DMS114 treated with DMSO at 0.1 percent for 48 hours (cell line): Measurements from ENCODE around the gene PAX3.
"Not testable (repeated sequence)": the region's sequence is repeated elsewhere in the genome, so short reads cannot be mapped to it uniquely, and the experiment has no call there.

Experiments used
- DNase-seq: peaks from one replicate; lab custom pipeline; 2025; ENCODE audit not compliant: unreplicated experiment; lab: John Stamatoyannopoulos, UW

The PAX3 gene

GRCh38 chr2:222218786-222219185 lies 80.0 kb downstream of the PAX3 start:
- DNase-seq, result no peak

- no peak for DNase-seq
Measured at GRCh38 chr2:222217712-222218111, 81.1 kb downstream of the PAX3 start.

GRCh38 chr2:222214885-222215284 lies 83.9 kb downstream of the PAX3 start:
- DNase-seq, result no peak

DNA sequence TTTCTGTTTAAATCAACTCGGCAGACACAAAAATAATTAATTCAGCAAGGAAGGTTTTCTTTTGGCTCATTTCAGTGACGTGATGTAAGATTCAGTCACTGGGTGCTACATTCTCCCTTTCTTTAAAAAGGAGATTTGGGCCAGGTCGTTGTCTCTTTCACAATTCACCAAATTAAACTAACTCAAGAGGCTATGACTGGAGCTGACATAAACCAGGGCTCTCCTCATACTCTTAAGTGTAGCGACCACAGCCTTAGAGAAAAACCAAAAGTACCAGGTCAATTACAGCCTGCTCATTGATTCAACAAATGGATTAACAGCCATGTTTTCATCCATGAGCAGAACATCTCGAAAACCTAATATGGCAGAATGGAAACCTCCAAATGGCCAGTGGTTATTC lies 85.7 kb downstream of the PAX3 start:
- no peak for DNase-seq

- DNase-seq, result no peak
Measured at GRCh38 chr2:222212571-222212970, 86.2 kb downstream of the PAX3 start.

GRCh38 chr2:222208010-222208690 lies 90.6 kb downstream of the PAX3 start:
- DNase-seq, result no peak

- DNase-seq, result no peak
Measured at GRCh38 chr2:222205136-222205535, 93.7 kb downstream of the PAX3 start.

GRCh38 chr2:222203041-222203440 lies 95.8 kb downstream of the PAX3 start:
- DNase-seq, result no peak

- no peak for DNase-seq
Measured at GRCh38 chr2:222196159-222196558, 102.6 kb downstream of the PAX3 start.

- no peak for DNase-seq
Measured at GRCh38 chr2:222194669-222195068, 104.1 kb downstream of the PAX3 start.

DNA sequence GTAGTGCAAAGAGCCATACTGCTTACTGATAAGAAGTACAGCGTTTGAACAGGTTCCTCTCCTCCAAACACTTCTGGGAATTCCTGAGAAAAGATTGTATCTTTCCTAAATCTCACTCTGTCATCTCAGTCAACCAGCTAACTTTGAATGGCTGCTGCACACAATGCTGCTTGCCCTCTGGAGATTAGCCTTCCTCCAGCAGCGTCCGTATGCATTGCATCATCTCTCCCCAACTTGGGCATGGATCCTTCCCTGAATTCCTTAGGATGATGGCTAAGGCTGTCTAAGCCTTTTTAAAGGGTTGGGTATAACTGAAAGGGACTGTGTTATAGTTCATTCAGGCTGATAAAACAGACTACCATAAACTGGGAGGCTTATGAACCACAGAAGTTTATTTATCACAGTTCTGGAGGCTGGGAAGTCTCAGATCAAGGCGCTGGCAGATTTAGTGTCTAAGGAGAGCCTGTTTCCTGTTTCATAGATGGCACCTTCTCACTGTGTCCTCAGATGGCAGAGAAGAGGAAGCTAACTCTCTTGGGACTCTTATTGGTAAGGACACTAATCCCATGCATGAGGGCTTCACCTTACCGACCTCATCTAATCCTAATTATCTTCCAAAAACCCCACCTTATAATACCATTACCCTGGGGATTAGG lies 105.3 kb downstream of the PAX3 start:
- no peak for DNase-seq

DNA sequence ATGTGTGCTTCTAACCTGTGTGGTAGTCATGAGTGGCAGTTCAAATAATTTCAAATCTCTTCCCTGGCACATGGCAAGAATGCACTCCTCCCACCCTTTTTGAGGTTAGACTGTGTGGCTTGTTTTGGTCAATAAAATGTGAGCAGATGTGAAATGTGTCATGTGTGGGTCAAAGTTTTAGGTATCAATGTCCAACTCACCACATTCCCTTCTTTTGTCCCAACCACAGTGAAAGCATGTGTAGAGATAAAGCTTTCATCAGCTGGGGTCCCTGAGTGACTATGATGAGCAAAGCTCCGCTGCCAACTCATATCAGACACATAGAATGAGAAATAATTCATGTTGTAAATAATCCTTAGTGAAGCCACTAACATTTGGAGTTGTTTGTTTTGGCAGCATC lies 118.2 kb downstream of the PAX3 start:
- no peak for DNase-seq

DNA sequence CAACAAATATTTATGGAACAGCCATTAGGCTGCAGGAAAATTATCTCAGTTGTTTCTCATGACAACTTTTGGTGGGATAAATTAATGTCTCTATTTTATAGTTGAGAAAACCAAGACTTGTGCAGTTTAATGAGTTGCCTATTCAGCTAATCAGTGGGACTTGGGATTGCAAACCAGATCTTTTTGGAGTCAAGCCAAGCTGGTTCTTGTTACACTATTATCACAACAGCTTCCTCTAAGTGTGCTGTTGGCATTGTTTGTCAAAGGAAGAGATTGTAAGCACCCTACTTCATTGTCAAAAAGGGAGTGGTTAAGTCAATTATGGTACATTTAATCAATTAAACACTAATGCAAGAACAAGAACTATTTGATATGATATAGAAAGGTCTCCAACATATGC lies 119.2 kb downstream of the PAX3 start:
- DNase-seq, result no peak

DNA sequence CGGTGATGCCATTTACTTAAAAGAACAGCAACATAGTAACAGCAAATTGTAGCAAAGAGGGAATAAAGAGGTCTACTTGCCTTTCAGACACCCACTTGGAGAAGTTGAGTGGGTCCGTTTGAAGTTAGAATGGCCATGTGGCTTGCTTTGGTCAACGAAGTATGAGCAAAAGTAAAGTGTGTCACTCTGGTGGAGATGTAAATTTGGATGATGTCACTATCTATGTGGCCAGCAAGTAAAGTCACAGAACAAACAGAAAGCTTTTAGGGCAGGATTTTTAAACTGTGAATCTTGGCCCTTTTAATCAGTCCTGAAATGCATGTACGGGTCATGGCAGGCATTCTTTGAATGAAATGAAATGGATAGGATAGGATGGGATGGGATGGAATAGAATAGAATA lies 120.3 kb downstream of the PAX3 start:
- DNase-seq, result no peak

GRCh38 chr2:222176890-222177289 lies 121.9 kb downstream of the PAX3 start:
- no peak for DNase-seq

GRCh38 chr2:222174450-222174849 lies 124.3 kb downstream of the PAX3 start:
- DNase-seq, result no peak

DNA sequence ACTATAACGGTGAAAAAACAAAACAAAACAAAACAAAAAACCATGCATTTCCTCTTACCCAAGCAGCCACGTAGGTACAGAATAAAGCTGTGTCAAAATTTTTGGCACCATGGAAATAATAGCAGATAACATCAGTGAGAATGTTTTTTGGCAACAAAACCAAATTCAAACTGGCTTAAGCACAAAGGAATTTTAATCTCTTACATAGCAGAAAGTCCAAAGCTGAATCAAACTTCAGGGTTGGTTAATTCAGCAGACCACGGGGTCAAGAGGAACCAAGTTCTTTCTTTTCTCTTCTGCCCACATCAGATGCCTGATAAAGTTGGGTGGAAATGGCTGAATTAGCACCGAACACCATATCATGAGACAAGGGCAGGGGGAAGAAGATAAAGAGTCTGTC lies 129.5 kb downstream of the PAX3 start:
- no peak for DNase-seq

- no peak for DNase-seq
Measured at GRCh38 chr2:222167762-222168161, 131.0 kb downstream of the PAX3 start.

- DNase-seq, result no peak
Measured at GRCh38 chr2:222160944-222161343, 137.9 kb downstream of the PAX3 start.

DNA sequence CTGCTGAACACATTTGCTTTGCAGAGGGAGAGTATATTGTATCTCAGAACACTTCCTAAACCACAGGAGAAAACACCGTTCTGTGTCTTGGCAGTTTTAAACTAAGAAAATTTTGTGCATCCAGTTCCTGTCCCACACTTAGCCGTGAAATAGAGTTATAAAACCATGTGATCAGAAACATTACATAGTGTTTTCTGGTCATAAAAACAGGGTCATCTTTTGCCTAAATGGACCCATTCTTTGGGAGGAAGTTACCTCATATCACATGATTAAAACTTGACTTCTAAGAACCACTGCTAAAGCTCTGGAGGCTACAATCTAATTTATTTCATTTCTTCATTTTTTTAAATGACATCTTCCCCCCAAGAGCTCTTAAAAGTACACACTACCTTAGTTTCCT lies 138.7 kb downstream of the PAX3 start:
- no peak for DNase-seq

DNA sequence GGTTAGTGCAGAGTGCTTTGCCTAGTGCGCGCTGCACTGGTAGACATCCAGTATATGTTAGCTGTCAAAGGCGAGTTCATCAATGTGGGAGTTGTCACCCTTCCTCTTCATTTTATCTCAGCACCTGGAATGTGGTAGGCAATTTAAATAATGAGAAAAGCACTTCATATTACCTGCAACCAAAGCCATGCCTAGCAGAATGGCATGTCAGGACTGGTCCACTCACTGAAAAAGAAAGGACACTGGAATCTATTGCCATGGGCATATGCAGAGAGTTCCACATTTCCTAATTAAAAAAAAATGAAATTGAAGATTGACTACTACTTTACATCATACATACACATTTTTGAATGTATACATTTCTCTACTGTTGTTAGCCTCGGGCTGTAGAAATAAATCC lies 139.6 kb downstream of the PAX3 start:
- no peak for DNase-seq

DNA sequence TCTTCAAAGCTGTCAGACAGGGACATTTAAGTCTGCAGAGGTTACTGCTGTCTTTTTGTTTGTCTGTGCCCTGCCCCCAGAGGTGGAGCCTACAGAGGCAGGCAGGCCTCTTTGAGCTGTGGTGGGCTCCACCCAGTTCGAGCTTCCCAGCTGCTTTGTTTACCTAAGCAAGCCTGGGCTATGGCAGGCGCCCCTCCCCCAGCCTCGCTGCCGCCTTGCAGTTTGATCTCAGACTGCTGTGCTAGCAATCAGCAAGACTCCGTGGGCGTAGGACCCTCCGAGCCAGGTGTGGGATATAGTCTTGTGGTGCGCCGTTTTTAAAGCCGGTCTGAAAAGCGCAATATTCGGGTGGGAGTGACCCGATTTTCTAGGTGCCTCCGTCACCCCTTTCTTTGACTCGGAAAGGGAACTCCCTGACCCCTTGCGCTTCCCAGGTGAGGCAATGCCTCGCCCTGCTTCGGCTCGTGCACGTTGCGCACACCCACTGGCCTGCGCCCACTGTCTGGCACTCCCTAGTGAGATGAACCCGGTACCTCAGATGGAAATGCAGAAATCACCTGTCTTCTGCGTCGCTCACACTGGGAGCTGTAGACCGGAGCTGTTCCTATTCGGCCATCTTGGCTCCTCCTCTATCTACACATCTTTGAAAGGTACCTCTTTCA lies 143.7 kb downstream of the PAX3 start:
- DNase-seq, result not testable (repeated sequence)
